Caki2 (cell line): ENCODE results near the gene ZNF646. TPM values are rescaled to one million over a fixed set of nuclear protein-coding genes. Genes with fewer than 3 reads are reported as not detected.

ENCODE experiments used
- DNase-seq: peaks from one replicate; pipeline ENCODE4 v3.0.0-alpha.2; 2015; ENCODE audit warnings: low read depth
- in situ Hi-C: cut with HindIII; loops from 2 replicates; pipeline ENCODE4 v1.10.0; 2016; ENCODE audit warnings: low sequenced_read_pairs, low pct_unique_long_range_greater_than_20kb, mixed read lengths
- total RNA-seq: library from RNA; depleted of rRNA; stranded (reverse); fragments of >200 nt; shearing (Covaris generic); gene quantifications from 2 replicates; pipeline ENCODE4 v1.2.3, GENCODE V29; 2014; ENCODE audit warnings: low replicate concordance; rRNA removed

The ZNF646 gene
- 23.9 and 24.0 TPM in 2 replicates for total RNA-seq

- in situ Hi-C loops, result no loop called here
- DNase-seq, result peak; percentile 98
These were observed at the start of gene ZNF646, which contains the start of gene ZNF668 for GRCh38 chr16:31073970-31074813. ZNF646 (plus strand) TSS chr16:31074422; CDS start chr16:31076325, 1,903 bp downstream. ZNF668 (minus strand) TSS chr16:31074240; CDS start chr16:31064459, 9,781 bp downstream.

- in situ Hi-C loops, result no loop called here
These were observed 48.9 kb upstream of the ZNF646 start for GRCh38 chr16:31025339-31025738.

GRCh38 chr16:31029272-31029671 lies 45.0 kb upstream of the ZNF646 start:
- in situ Hi-C loops, result no loop called here
- DNase-seq, result no peak

More at GRCh38 chr16:31025339-31025738, 48.9 kb upstream of the ZNF646 start:
- DNase-seq, result no peak

- in situ Hi-C loops, result no loop called here
- no peak for DNase-seq
These were observed 42.9 kb upstream of the ZNF646 start for GRCh38 chr16:31031276-31031675.

GRCh38 chr16:31032736-31033708 lies 41.2 kb upstream of the ZNF646 start, which contains the start of gene STX4:
STX4 (plus strand) TSS chr16:31033558; CDS start chr16:31033806, 248 bp downstream.
- DNase-seq, result peak; percentile 95
- in situ Hi-C loops, result no loop called here

GRCh38 chr16:31033709-31034492 lies 40.3 kb upstream of the ZNF646 start:
- peak; percentile 76 for DNase-seq
- in situ Hi-C loops, result no loop called here

GRCh38 chr16:31036691-31037090 lies 37.5 kb upstream of the ZNF646 start:
- DNase-seq, result no peak
- in situ Hi-C loops, result no loop called here

GRCh38 chr16:31038993-31039392 lies 35.2 kb upstream of the ZNF646 start:
- in situ Hi-C loops, result no loop called here
- no peak for DNase-seq

GRCh38 chr16:31042866-31043265 lies 31.4 kb upstream of the ZNF646 start:
- DNase-seq, result no peak
- in situ Hi-C loops, result no loop called here

- in situ Hi-C loops, result no loop called here
- DNase-seq, result no peak
These were observed 30.9 kb upstream of the ZNF646 start for GRCh38 chr16:31043352-31043751.

GRCh38 chr16:31043898-31044481 lies 30.2 kb upstream of the ZNF646 start:
- in situ Hi-C loops, result no loop called here

GRCh38 chr16:31050280-31051030 lies 23.8 kb upstream of the ZNF646 start:
- in situ Hi-C loops, result no loop called here

More at GRCh38 chr16:31043898-31044481, 30.2 kb upstream of the ZNF646 start:
- DNase-seq, result no peak

GRCh38 chr16:31052114-31052513 lies 22.1 kb upstream of the ZNF646 start:
- in situ Hi-C loops, result no loop called here
- peak; percentile 95 for DNase-seq

More at GRCh38 chr16:31050280-31051030, 23.8 kb upstream of the ZNF646 start:
- DNase-seq, result no peak

- in situ Hi-C loops, result no loop called here
- DNase-seq, result no peak
These were observed 18.6 kb upstream of the ZNF646 start for GRCh38 chr16:31055613-31056012.

- in situ Hi-C loops, result no loop called here
These were observed 13.0 kb upstream of the ZNF646 start for GRCh38 chr16:31061126-31061812.

GRCh38 chr16:31061813-31062440 lies 12.3 kb upstream of the ZNF646 start:
- no peak for DNase-seq
- in situ Hi-C loops, result no loop called here

More at GRCh38 chr16:31061126-31061812, 13.0 kb upstream of the ZNF646 start:
- no peak for DNase-seq
